ENCODE data around the gene SRD5A3. TPM values are rescaled to one million over a fixed set of nuclear protein-coding genes. Genes with fewer than 3 reads are reported as not detected.

The SRD5A3 gene
- 6.2 and 6.8 TPM in 2 replicates for total RNA-seq

GRCh38 chr4:55345980-55346850, at the start of gene SRD5A3:
Gene SRD5A3, plus strand, starts transcription at chr4:55346242. Its CDS starts 95 bp downstream, at chr4:55346337.

GRCh38 chr4:55395529-55396307, 49.7 kb downstream of the SRD5A3 start, which contains the start of gene TMEM165:
Gene TMEM165, plus strand, starts transcription at chr4:55395957. Its CDS starts 233 bp downstream, at chr4:55396190.

Other genes starting within 250 kb of the SRD5A3 start
- 135 and 226 TPM in 2 replicates for gene KDR, start 220.6 kb upstream of the SRD5A3 start, total RNA-seq
- 129 and 158 TPM in 2 replicates for gene TMEM165, start 49.7 kb downstream of the SRD5A3 start, total RNA-seq
- 13.0 and 21.1 TPM in 2 replicates for gene CLOCK, start 200.7 kb downstream of the SRD5A3 start, total RNA-seq
- not detected in 2 replicates for gene PDCL2, start 246.0 kb downstream of the SRD5A3 start, total RNA-seq

Measured in epithelial cell of umbilical artery (primary cell).